ENCODE data around the gene NAPA.

NAPA gene

GRCh38 chr19:47520839-47521238, 6.0 kb upstream of the NAPA start:
- Histone ChIP-seq H3K27me3 (ENCODE audit: control insufficient read depth, insufficient read depth, low read length) (no peaks in the 10 kb centered on the region), H3K9ac (ENCODE audit: low read length) (no peak overlapping the region), H3K36me3 (ENCODE audit: control insufficient read depth, low read depth, low read length) (no peaks in the 10 kb centered on the region), H3K4me1 (ENCODE audit: control insufficient read depth, low read depth, low read length) (no peaks in the 10 kb centered on the region), H3K4me3 (ENCODE audit: low read length) (no peak overlapping the region), H3K27ac (ENCODE audit: low read length) (no peak overlapping the region), H3K9me3 (ENCODE audit: control insufficient read depth, low read depth, low read length) (no peaks in the 10 kb centered on the region)

GRCh38 chr19:47520343-47520806, 5.5 kb upstream of the NAPA start:
- no peaks in the 10 kb centered on the region for H3K36me3 ChIP-seq (ENCODE audit: control insufficient read depth, low read depth, low read length)
- no peak overlapping the region for H3K9ac ChIP-seq (ENCODE audit: low read length)
- no peak overlapping the region for H3K27ac ChIP-seq (ENCODE audit: low read length)
- no peaks in the 10 kb centered on the region for H3K9me3 ChIP-seq (ENCODE audit: control insufficient read depth, low read depth, low read length)
- H3K4me1 ChIP-seq (ENCODE audit: control insufficient read depth, low read depth, low read length): no peaks in the 10 kb centered on the region
- no peak overlapping the region for H3K4me3 ChIP-seq (ENCODE audit: low read length)
- H3K27me3 ChIP-seq (ENCODE audit: control insufficient read depth, insufficient read depth, low read length): no peaks in the 10 kb centered on the region

- H3K27ac ChIP-seq (ENCODE audit: low read length): no peak overlapping the region
- no peaks in the 10 kb centered on the region for H3K4me1 ChIP-seq (ENCODE audit: control insufficient read depth, low read depth, low read length)
- H3K36me3 ChIP-seq (ENCODE audit: control insufficient read depth, low read depth, low read length): no peaks in the 10 kb centered on the region
- no peaks in the 10 kb centered on the region for H3K27me3 ChIP-seq (ENCODE audit: control insufficient read depth, insufficient read depth, low read length)
- H3K4me3 ChIP-seq (ENCODE audit: low read length): no peak overlapping the region
- no peak overlapping the region for H3K9ac ChIP-seq (ENCODE audit: low read length)
- H3K9me3 ChIP-seq (ENCODE audit: control insufficient read depth, low read depth, low read length): no peaks in the 10 kb centered on the region
These were observed 4.0 kb upstream of the NAPA start for GRCh38 chr19:47518854-47519253.

GRCh38 chr19:47518139-47518538, 3.3 kb upstream of the NAPA start:
- no peak overlapping the region for H3K9ac ChIP-seq (ENCODE audit: low read length)
- no peaks in the 10 kb centered on the region for H3K4me1 ChIP-seq (ENCODE audit: control insufficient read depth, low read depth, low read length)
- H3K27ac ChIP-seq (ENCODE audit: low read length): no peak overlapping the region
- H3K9me3 ChIP-seq (ENCODE audit: control insufficient read depth, low read depth, low read length): no peaks in the 10 kb centered on the region
- no peaks in the 10 kb centered on the region for H3K36me3 ChIP-seq (ENCODE audit: control insufficient read depth, low read depth, low read length)
- H3K4me3 ChIP-seq (ENCODE audit: low read length): no peak overlapping the region
- no peaks in the 10 kb centered on the region for H3K27me3 ChIP-seq (ENCODE audit: control insufficient read depth, insufficient read depth, low read length)

GRCh38 chr19:47514151-47514868, 553 bp downstream of the NAPA start:
- Histone ChIP-seq H3K4me3 (ENCODE audit: low read length) (peak overlapping the region; percentile 98), H3K27ac (ENCODE audit: low read length) (peak overlapping the region; percentile 45), H3K4me1 (ENCODE audit: control insufficient read depth, low read depth, low read length) (no peaks in the 10 kb centered on the region), H3K36me3 (ENCODE audit: control insufficient read depth, low read depth, low read length) (no peaks in the 10 kb centered on the region), H3K9ac (ENCODE audit: low read length) (peak overlapping the region; percentile 91), H3K9me3 (ENCODE audit: control insufficient read depth, low read depth, low read length) (no peaks in the 10 kb centered on the region), H3K27me3 (ENCODE audit: control insufficient read depth, insufficient read depth, low read length) (no peaks in the 10 kb centered on the region)

GRCh38 chr19:47512948-47513319, 1.9 kb downstream of the NAPA start:
- no peaks in the 10 kb centered on the region for H3K36me3 ChIP-seq (ENCODE audit: control insufficient read depth, low read depth, low read length)
- H3K4me1 ChIP-seq (ENCODE audit: control insufficient read depth, low read depth, low read length): no peaks in the 10 kb centered on the region
- no peak overlapping the region for H3K27ac ChIP-seq (ENCODE audit: low read length)
- H3K9me3 ChIP-seq (ENCODE audit: control insufficient read depth, low read depth, low read length): no peaks in the 10 kb centered on the region
- H3K27me3 ChIP-seq (ENCODE audit: control insufficient read depth, insufficient read depth, low read length): no peaks in the 10 kb centered on the region
- no peak overlapping the region for H3K9ac ChIP-seq (ENCODE audit: low read length)
- H3K4me3 ChIP-seq (ENCODE audit: low read length): no peak overlapping the region

- no peak overlapping the region for H3K9ac ChIP-seq (ENCODE audit: low read length)
- H3K9me3 ChIP-seq (ENCODE audit: control insufficient read depth, low read depth, low read length): no peaks in the 10 kb centered on the region
- H3K4me3 ChIP-seq (ENCODE audit: low read length): no peak overlapping the region
- no peaks in the 10 kb centered on the region for H3K27me3 ChIP-seq (ENCODE audit: control insufficient read depth, insufficient read depth, low read length)
- no peak overlapping the region for H3K27ac ChIP-seq (ENCODE audit: low read length)
- no peaks in the 10 kb centered on the region for H3K36me3 ChIP-seq (ENCODE audit: control insufficient read depth, low read depth, low read length)
- no peaks in the 10 kb centered on the region for H3K4me1 ChIP-seq (ENCODE audit: control insufficient read depth, low read depth, low read length)
These were observed 2.5 kb downstream of the NAPA start for GRCh38 chr19:47512183-47512947.

GRCh38 chr19:47511681-47512080, 3.2 kb downstream of the NAPA start:
- H3K4me3 ChIP-seq (ENCODE audit: low read length): no peak overlapping the region
- H3K4me1 ChIP-seq (ENCODE audit: control insufficient read depth, low read depth, low read length): no peaks in the 10 kb centered on the region
- no peak overlapping the region for H3K9ac ChIP-seq (ENCODE audit: low read length)
- H3K9me3 ChIP-seq (ENCODE audit: control insufficient read depth, low read depth, low read length): no peaks in the 10 kb centered on the region
- H3K36me3 ChIP-seq (ENCODE audit: control insufficient read depth, low read depth, low read length): no peaks in the 10 kb centered on the region
- H3K27ac ChIP-seq (ENCODE audit: low read length): no peak overlapping the region
- no peaks in the 10 kb centered on the region for H3K27me3 ChIP-seq (ENCODE audit: control insufficient read depth, insufficient read depth, low read length)

- Histone ChIP-seq H3K4me1 (ENCODE audit: control insufficient read depth, low read depth, low read length) (no peaks in the 10 kb centered on the region), H3K9me3 (ENCODE audit: control insufficient read depth, low read depth, low read length) (no peaks in the 10 kb centered on the region), H3K9ac (ENCODE audit: low read length) (no peak overlapping the region), H3K4me3 (ENCODE audit: low read length) (no peak overlapping the region), H3K27me3 (ENCODE audit: control insufficient read depth, insufficient read depth, low read length) (no peaks in the 10 kb centered on the region), H3K27ac (ENCODE audit: low read length) (no peak overlapping the region), H3K36me3 (ENCODE audit: control insufficient read depth, low read depth, low read length) (no peaks in the 10 kb centered on the region)
These were observed 3.7 kb downstream of the NAPA start for GRCh38 chr19:47511128-47511517.

GRCh38 chr19:47510516-47511127, 4.2 kb downstream of the NAPA start:
- no peaks in the 10 kb centered on the region for H3K9me3 ChIP-seq (ENCODE audit: control insufficient read depth, low read depth, low read length)
- no peaks in the 10 kb centered on the region for H3K36me3 ChIP-seq (ENCODE audit: control insufficient read depth, low read depth, low read length)
- H3K27me3 ChIP-seq (ENCODE audit: control insufficient read depth, insufficient read depth, low read length): no peaks in the 10 kb centered on the region
- H3K27ac ChIP-seq (ENCODE audit: low read length): no peak overlapping the region
- H3K4me3 ChIP-seq (ENCODE audit: low read length): no peak overlapping the region
- H3K4me1 ChIP-seq (ENCODE audit: control insufficient read depth, low read depth, low read length): no peaks in the 10 kb centered on the region
- H3K9ac ChIP-seq (ENCODE audit: low read length): no peak overlapping the region

GRCh38 chr19:47509973-47510372, 4.9 kb downstream of the NAPA start:
- H3K36me3 ChIP-seq (ENCODE audit: control insufficient read depth, low read depth, low read length): no peaks in the 10 kb centered on the region
- no peaks in the 10 kb centered on the region for H3K4me1 ChIP-seq (ENCODE audit: control insufficient read depth, low read depth, low read length)
- H3K9me3 ChIP-seq (ENCODE audit: control insufficient read depth, low read depth, low read length): no peaks in the 10 kb centered on the region
- H3K9ac ChIP-seq (ENCODE audit: low read length): no peak overlapping the region
- no peaks in the 10 kb centered on the region for H3K27me3 ChIP-seq (ENCODE audit: control insufficient read depth, insufficient read depth, low read length)
- no peak overlapping the region for H3K27ac ChIP-seq (ENCODE audit: low read length)
- no peak overlapping the region for H3K4me3 ChIP-seq (ENCODE audit: low read length)
